Parathyroid adenoma (tissue), 2 donors: ENCODE measurements around the gene SATB1.

Experiments used
- H2AFZ ChIP-seq: fragments of 300-600 bp; sonication (generic); one replicate; pipeline ENCODE4 v1.7.0; 2017; ENCODE audit warnings: antibody characterized with exemption, mild to moderate bottlenecking
- H3K27ac ChIP-seq: fragments of 300-600 bp; sonication (generic); one replicate; pipeline ENCODE4 v1.7.0; 2017
- H3K27me3 ChIP-seq: fragments of 300-600 bp; sonication (generic); one replicate; pipeline ENCODE4 v1.7.0; 2017; ENCODE audit warnings: low read length; ENCODE audit not compliant: control insufficient read depth, insufficient read depth
- H3K36me3 ChIP-seq: fragments of 300-600 bp; sonication (generic); one replicate; pipeline ENCODE4 v1.7.0; 2017; ENCODE audit warnings: low read length; ENCODE audit not compliant: control insufficient read depth, insufficient read depth
- H3K4me1 ChIP-seq: fragments of 300-600 bp; sonication (generic); one replicate; pipeline ENCODE4 v1.7.0; 2017; ENCODE audit warnings: control low read depth
- H3K4me2 ChIP-seq: fragments of 300-600 bp; sonication (generic); one replicate; pipeline ENCODE4 v1.7.0; 2017; ENCODE audit warnings: low read length
- H3K4me3 ChIP-seq: fragments of 300-600 bp; sonication (generic); one replicate; pipeline ENCODE4 v1.7.0; 2017; ENCODE audit warnings: low read depth, low read length
- H3K79me2 ChIP-seq: fragments of 300-600 bp; sonication (generic); one replicate; pipeline ENCODE4 v1.7.0; 2017; ENCODE audit warnings: control low read depth
- H3K9ac ChIP-seq: fragments of 300-600 bp; sonication (generic); one replicate; pipeline ENCODE4 v1.7.0; 2017; ENCODE audit warnings: mild to moderate bottlenecking
- H3K9me3 ChIP-seq: fragments of 300-600 bp; sonication (generic); one replicate; pipeline ENCODE4 v1.7.0; 2017; ENCODE audit warnings: low read length; ENCODE audit not compliant: control insufficient read depth
- TF ChIP-seq, protein P1 (sequence below): fragments of 300-600 bp; sonication (generic); IDR thresholded peaks from one replicate; pipeline ENCODE4 v1.7.0; 2017; ENCODE audit warnings: antibody characterized with exemption, mild to moderate bottlenecking
- donor health status: primary hyperparathyroidism.

SATB1 gene

DNA sequence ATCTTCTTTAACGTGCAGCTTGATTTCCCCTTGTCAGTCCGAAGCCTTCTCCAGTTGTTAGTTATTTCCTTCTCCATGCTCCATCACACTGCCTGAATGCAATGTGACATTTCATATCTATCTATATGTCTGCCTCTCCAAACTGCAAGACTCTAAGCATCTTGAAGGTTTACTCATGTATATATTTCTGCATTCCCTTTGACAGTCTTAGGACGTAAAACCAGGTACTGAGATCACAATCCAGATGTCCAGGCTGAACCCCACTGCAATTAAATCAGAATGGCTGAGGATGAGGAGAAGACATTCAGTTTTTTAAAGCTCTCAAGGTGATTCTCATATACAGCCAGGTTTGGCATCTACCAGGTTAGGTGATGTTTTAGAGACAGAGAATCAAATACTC, 6.1 kb upstream of the SATB1 start:
- H3K79me2 ChIP-seq = no peaks in the 10 kb centered on the region
- TF ChIP-seq, protein P1, sequence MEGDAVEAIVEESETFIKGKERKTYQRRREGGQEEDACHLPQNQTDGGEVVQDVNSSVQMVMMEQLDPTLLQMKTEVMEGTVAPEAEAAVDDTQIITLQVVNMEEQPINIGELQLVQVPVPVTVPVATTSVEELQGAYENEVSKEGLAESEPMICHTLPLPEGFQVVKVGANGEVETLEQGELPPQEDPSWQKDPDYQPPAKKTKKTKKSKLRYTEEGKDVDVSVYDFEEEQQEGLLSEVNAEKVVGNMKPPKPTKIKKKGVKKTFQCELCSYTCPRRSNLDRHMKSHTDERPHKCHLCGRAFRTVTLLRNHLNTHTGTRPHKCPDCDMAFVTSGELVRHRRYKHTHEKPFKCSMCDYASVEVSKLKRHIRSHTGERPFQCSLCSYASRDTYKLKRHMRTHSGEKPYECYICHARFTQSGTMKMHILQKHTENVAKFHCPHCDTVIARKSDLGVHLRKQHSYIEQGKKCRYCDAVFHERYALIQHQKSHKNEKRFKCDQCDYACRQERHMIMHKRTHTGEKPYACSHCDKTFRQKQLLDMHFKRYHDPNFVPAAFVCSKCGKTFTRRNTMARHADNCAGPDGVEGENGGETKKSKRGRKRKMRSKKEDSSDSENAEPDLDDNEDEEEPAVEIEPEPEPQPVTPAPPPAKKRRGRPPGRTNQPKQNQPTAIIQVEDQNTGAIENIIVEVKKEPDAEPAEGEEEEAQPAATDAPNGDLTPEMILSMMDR = no peak
- no peak overlapping the region for H3K27ac ChIP-seq
- H3K36me3 ChIP-seq = no peaks in the 10 kb centered on the region
- H3K9ac ChIP-seq = no peak overlapping the region
- no peak overlapping the region for H2AFZ ChIP-seq
- no peaks in the 10 kb centered on the region for H3K4me1 ChIP-seq
- H3K27me3 ChIP-seq = no peaks in the 10 kb centered on the region
- no peak overlapping the region for H3K4me2 ChIP-seq
- H3K9me3 ChIP-seq = no peaks in the 10 kb centered on the region
- H3K4me3 ChIP-seq = no peak overlapping the region

DNA sequence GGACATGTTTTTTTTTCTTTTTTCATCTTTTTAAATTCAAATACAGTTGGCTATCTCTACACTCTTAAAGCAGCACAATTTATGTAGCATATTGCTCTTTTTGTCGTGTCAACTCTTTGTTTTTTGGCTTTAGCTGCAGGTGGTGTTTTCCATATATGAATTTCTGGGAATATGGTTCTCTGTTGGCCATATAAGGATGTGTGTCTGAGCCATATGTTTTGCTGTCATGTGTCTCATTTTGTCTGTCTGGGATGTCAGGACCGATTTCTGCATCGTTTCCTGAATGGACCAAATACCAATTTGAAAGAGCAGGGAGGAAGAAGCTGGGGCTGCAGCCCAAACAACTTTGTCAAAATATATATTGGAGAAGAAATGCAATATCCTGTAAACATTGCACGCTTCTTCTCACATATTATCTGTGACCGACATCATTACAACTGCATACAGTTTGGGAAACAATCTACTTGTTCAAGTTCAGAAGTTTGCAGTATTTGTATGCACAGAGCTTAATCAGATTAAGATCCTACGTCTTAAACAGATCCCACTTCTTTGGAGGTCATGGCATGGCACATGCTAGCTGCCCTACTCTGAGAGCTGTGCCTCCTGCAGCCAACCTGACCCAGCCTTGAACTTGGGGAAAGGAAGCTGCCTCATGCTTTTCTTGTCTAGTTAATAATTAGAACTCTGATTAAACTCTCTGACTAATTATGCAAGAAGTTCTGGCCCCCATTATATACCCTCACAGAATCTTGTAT, 4.0 kb upstream of the SATB1 start:
- H3K27ac ChIP-seq = no peak overlapping the region
- no peak overlapping the region for H2AFZ ChIP-seq
- H3K4me1 ChIP-seq = no peaks in the 10 kb centered on the region
- H3K27me3 ChIP-seq = no peaks in the 10 kb centered on the region
- no peaks in the 10 kb centered on the region for H3K9me3 ChIP-seq
- TF ChIP-seq, protein P1 = no peak
- H3K9ac ChIP-seq = no peak overlapping the region
- H3K36me3 ChIP-seq = no peaks in the 10 kb centered on the region
- no peak overlapping the region for H3K4me3 ChIP-seq
- no peak overlapping the region for H3K4me2 ChIP-seq
- peaks cover 4% of the 10 kb centered on the region for H3K79me2 ChIP-seq

DNA sequence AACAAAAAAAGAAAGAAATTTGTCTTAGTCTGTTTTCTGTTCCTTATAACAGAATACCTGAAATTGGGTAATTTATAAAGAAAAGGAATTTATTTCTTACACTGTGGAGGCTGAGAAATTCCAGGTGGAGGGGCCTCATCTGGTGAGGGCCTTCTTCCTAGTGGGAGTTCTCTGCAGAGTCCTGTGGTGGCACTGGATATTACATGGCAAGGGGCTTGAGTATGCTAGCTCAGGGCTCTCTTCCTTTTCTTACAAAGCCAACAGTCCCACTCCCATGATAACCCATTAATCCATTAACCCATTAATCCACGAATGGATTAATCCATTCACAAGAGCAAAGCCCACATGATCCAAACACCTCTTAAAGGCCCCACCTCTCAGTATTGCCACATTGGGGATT, 2.9 kb upstream of the SATB1 start:
- Histone ChIP-seq H3K4me2 (no peak overlapping the region), H3K9me3 (no peaks in the 10 kb centered on the region), H3K27ac (no peak overlapping the region), H3K36me3 (no peaks in the 10 kb centered on the region), H2AFZ (no peak overlapping the region), H3K27me3 (no peaks in the 10 kb centered on the region), H3K79me2 (peaks cover 4% of the 10 kb centered on the region), H3K4me3 (no peak overlapping the region), H3K4me1 (peaks cover under 1% of the 10 kb centered on the region), H3K9ac (no peak overlapping the region)
- TF ChIP-seq, protein P1 = no peak

DNA sequence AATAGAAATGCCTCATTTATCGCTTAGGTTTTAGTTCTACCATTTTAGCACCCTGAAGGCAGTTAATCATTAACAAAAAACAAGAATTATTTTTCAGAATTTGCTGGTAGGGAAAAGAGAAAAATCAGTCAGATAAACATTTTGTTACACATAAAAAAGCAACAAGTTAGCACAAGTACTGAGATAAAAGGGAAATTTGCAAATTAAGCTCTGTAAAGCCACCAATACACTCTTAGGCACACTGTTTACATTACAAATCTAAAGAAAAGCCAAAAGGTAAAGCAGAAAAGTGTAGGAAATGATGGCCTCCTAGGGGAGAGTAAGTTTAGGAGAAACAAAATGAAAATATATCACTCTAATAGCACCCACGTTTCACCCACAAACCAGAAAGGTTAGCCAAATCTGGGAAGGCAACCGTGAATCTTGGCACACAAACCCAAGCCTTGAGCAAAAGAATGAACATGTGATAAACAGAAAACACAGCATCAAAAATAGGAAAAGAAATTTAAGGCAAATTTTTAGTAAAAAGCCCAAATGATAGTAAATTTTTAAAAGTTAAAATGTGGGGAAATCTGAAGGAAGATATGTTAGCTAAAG, 1.6 kb upstream of the SATB1 start:
- Histone ChIP-seq H3K79me2 (peaks cover 4% of the 10 kb centered on the region), H3K4me2 (no peak overlapping the region), H3K36me3 (no peaks in the 10 kb centered on the region), H2AFZ (no peak overlapping the region), H3K27ac (no peak overlapping the region), H3K4me1 (peaks cover 7% of the 10 kb centered on the region), H3K9me3 (no peaks in the 10 kb centered on the region), H3K9ac (no peak overlapping the region), H3K27me3 (no peaks in the 10 kb centered on the region), H3K4me3 (no peak overlapping the region)
- TF ChIP-seq, protein P1 = no peak
